Fibroblast of skin of back (primary cell): ENCODE measurements around the gene KCNK1. TPM values are rescaled to one million over a fixed set of nuclear protein-coding genes. Genes with fewer than 3 reads are reported as not detected.

ENCODE experiments used
- DNase-seq: peaks from one replicate; pipeline ENCODE4 v3.0.0-alpha.2; 2013
- polyA plus RNA-seq, 2 experiments: library from polyadenylated mRNA; unstranded; fragments of 120-200 nt; gene quantifications; one replicate each; pipeline ENCODE4 v1.2.1, GENCODE V29; 2013; ENCODE audit not compliant: insufficient read length in 2 of 2

The KCNK1 gene
- polyA plus RNA-seq (2013, experiment 1 of 2; ENCODE audit: insufficient read length) = 0.22 TPM
- 0.16 TPM for polyA plus RNA-seq (2013, experiment 2 of 2; ENCODE audit: insufficient read length)

GRCh38 chr1:233613252-233614172 lies at the start of gene KCNK1:
TSS of gene KCNK1 (plus strand) at chr1:233614106. CDS start at chr1:233614172, 66 bp downstream.
- DNase-seq = peak; percentile 25

DNA sequence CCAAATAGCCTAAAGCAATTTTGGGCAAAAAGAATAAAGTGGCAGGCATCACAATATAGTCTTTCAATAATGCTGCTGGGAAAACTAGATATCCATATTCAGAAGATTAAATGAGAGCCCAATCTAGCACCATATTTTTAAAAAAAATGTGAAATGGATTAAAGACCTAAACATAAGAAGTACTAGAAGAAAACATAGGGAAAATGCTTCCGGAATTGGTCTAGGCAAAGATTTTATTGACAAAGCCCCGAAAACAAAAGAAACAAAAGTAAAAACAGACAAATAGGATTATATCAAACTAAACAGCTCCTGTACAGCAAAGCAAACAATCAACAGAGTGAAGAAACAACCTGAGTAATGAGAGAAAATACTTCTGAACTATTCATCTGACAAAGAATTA lies 48.6 kb upstream of the KCNK1 start:
- no peak for DNase-seq

GRCh38 chr1:233566886-233567285 lies 47.0 kb upstream of the KCNK1 start:
- no peak for DNase-seq

DNA sequence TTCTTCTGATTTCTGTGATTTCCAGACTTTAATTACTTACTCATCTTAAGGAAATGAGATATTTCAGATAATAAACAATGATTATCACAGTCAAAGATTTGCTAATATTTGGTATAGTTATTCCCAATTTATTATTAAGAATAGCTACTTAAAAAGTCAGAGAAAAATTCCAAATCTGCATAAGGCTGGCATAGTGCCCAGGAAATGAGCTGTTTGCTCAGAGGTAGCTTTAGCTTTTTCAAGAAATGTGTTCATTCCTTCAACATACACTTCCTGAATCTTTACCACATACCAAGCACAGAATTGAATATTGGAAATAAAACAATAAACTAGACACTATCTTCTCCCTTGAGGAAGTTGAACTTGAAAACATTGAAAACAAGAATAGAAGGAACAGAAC lies 44.3 kb upstream of the KCNK1 start:
- peak; percentile 4 for DNase-seq

DNA sequence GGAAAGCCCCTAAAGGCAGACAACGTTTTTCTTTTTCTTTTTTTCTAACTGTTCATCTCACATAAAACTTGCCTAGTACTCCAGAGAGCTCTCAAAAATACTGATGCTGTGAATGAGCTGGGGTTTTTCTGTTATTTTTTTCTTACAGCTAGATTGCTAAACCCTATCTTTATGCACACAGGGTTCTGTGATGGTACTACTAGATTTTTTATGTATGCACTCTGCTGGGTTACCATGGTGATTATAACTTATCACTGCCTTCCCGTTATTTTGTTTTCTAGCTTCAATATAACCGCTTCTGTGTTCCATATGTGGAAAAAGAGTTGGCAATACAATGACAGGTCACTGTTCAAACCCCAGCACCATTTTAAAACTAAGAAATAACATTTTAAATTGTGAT lies 43.7 kb upstream of the KCNK1 start:
- no peak for DNase-seq

GRCh38 chr1:233570706-233571105 lies 43.2 kb upstream of the KCNK1 start:
- no peak for DNase-seq

GRCh38 chr1:233572896-233573295 lies 41.0 kb upstream of the KCNK1 start:
- DNase-seq = no peak

- no peak for DNase-seq
Measured at GRCh38 chr1:233575450-233575849, 38.5 kb upstream of the KCNK1 start.

DNA sequence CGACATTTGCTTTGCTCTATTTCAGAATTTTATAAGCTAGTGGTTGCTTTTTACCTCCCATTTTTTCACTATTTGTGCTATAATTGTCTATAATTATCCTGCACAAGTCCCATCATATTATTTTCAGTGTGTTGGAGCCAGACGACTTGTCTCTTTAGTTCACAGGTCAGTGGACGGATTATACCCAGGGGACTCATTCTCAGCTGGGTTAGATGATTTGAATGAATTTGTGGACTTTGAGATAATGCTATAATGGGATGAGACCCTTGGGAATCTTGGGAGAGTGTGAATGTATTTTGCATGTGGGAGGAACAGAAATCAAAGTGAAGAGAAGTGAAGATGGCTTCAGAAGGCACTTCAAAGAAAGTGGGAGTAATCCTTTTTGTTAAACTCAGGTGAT lies 31.5 kb upstream of the KCNK1 start:
- DNase-seq = no peak

DNA sequence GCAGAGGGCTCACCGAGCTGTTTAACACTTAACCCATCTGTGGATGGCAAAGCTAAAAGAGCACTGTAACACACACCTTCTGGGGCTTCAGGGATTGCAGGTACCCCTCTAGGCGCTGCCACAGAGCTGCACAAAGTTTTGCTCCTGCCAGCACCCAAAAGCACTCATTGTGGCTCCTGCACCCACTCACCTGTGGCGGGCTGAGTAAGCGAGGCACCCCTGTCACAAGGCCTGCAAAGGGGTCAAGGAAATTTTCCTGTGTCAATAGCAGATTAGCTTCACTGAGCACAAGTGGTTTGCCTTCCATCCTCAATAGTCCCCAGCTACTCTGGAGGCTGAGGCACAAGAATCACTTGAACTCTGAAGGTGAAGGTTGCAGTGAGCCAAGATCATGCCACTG lies 29.5 kb upstream of the KCNK1 start:
- DNase-seq = no peak

DNA sequence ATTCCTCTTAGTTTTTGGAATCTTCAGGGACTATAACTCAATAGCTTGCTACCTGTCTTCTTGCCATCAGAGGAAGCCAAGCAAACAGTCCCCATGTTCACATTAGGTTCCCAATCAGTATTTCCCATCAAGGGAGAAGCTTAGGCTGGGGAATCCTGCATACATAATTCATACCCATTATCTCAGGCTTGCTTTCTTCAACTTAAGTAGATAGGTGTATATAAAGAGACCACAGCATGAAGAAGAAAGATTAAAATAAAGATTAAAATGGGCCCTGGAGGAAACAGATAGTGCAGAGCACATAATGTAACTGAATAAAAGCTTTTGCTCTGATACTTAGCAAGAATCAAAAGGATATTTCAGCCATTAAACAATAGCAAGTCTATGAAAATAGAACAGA lies 29.0 kb upstream of the KCNK1 start:
- no peak for DNase-seq

- DNase-seq = no peak
Measured at GRCh38 chr1:233586301-233586700, 27.6 kb upstream of the KCNK1 start.

DNA sequence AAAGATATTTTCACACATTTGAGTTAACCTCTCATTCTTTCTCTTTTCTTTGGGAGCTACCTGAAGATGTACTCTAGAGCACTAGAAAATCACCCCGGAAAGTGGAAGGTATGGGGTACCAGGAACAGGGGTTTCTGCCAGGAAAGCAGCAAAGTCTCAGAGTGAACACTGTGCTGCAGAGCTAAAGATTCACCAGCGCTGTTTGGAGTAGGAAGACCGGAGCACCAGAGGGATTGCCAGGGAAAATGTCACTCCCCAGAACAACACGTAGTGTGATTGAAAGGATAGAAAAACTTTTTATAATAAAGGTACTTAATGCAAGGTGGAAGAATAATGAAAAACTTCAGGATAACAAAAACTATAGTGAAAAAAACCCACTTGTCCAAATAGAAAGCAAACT lies 26.7 kb upstream of the KCNK1 start:
- no peak for DNase-seq

- DNase-seq = no peak
Measured at GRCh38 chr1:233587958-233588799, 25.7 kb upstream of the KCNK1 start.

DNA sequence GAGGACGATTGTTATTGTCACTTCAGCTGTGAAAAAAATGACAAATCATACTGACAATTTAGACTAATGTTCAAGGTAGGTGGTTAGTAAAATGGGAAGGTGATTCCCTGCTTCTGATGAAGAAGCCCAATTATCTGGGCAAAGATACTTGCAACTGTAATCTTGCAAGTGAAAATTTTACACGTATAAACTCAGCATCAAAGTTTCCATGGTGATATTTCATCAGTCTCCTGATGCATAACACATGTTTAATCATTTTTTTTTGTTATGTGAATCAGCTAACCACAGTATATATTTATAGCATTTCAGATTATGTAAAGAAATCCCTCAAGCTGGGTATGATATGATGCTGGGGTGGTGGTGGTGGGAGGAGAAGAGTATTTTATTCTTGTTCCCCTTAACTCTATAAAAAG lies 16.4 kb upstream of the KCNK1 start:
- peak; percentile 19 for DNase-seq

DNA sequence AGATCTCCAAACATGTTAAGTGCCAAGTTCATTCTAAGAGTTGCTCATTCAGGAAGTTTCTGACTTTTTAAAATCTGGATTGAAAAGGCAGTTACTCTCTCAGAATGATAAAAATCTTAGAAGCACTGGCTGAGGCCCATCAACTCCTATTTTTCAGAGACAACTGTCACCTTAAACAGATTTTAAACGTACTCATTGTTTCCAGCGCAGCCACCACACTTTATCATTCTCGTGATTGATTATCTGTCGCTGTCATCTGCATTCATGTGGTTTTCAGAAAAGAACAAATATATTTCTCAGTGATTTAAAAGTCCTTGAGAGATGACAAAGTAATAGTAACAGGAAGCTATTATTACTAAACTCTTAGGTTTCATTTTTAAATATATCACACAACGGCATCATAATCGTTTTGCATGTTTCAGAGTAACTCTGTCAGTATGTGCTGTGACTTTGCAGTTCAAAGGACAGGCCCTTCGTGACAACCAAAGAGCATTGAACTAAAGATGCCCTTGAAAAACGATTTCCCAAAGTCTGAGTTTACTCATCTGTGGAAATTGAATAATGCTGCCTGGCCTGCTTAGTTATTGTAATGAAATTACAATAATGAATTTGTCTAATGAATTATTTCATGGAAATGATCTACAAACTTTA lies 14.9 kb upstream of the KCNK1 start:
- DNase-seq = no peak

- no peak for DNase-seq
Measured at GRCh38 chr1:233599542-233600073, 14.3 kb upstream of the KCNK1 start.

- no peak for DNase-seq
Measured at GRCh38 chr1:233600488-233600887, 13.4 kb upstream of the KCNK1 start.

DNA sequence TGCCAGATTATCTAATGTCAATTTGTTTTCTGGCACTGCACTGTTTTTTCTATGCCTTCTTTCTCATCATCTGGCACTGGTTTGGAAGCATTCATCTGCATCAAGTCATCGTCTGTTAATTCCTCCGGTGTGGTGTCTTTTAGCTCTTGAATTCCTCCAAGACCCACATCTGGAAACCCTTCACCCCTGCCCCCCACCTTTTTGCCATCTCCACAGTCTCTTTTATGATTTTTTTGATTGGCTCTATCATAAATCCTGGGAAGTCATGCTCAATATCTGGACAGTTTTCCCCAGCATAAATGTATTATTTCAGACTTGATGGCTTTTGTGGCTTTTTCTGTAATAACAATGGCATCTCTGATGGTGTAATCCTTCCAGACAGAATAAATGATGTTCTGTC lies 10.4 kb upstream of the KCNK1 start:
- no peak for DNase-seq

DNA sequence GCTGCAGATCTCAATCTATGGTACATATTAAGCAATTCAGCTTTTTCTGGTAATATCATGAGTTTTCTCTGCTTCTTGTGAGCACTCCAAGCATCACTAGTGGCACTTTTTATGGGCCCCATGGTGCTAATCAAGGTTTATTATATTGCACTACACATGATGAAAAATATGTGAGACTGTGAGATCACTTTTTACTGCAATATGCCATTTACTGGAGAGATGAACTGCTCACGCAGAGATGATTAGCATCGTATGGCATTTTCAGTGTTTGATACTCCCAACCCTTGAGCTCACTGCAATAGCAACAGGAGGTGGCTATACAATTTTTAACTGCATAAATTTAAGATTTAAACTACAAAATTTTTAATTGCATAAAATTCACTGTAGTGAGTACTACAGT lies 8.7 kb upstream of the KCNK1 start:
- no peak for DNase-seq

- no peak for DNase-seq
Measured at GRCh38 chr1:233606813-233607212, 7.1 kb upstream of the KCNK1 start.

DNA sequence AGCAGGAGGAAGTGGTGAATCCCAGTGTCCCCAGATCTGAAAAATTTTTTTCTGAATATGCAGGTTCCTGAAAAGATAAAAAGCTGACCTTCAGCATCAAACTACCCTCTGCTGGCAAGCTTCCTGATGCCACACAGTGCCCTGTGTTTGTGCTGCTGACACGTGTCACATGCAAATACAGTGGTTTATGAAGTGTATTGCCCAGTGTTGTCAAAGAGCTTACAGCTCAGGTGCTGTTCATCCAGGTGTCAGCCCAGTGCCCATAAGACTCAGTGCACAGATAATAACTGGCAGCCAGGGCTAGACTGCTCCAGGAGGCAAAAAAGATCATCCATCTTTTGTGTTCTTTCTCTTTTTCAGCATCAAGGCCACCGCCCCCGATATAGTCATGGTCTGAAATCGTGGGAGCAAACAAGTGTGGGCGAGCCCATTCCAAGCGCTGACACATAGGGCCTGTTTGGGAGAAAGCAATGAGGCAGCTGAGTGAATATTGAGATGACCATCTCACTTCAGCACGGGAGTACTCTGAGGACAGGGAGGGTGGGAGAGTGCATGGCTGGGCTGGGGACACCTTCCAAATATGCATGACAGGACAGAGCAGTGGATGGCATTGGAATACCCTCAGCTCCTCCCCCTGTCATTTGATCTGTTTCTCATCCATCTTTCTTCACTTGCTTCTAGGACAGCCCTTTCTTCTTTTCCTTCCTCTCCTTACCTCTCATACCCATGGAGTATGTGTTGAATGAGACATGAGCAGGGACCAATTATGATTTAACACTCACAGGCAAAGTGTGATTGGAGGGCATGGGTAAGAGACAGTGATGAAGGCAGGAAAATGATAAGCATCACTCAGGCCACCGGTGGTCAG lies 6.4 kb upstream of the KCNK1 start:
- no peak for DNase-seq
